NCI-H146 treated with DMSO at 0.1 percent for 48 hours (cell line): ENCODE results near the gene VIPR2.
"Not testable (repeated sequence)": the region's sequence is repeated elsewhere in the genome, so short reads cannot be mapped to it uniquely, and the experiment has no call there.

Source experiments
- DNase-seq: peaks from one replicate; lab custom pipeline; 2025; ENCODE audit not compliant: unreplicated experiment; lab: John Stamatoyannopoulos, UW

The VIPR2 gene

GRCh38 chr7:159140170-159140910, 4.3 kb downstream of the VIPR2 start:
- DNase-seq = no peak

- no peak for DNase-seq
Observed at GRCh38 chr7:159139639-159140038, 5.0 kb downstream of the VIPR2 start.

GRCh38 chr7:159139202-159139601, 5.5 kb downstream of the VIPR2 start:
- DNase-seq = no peak

- no peak for DNase-seq
Observed at GRCh38 chr7:159138508-159138907, 6.2 kb downstream of the VIPR2 start.

GRCh38 chr7:159137906-159138305, 6.8 kb downstream of the VIPR2 start:
- no peak for DNase-seq

GRCh38 chr7:159136846-159137245, 7.8 kb downstream of the VIPR2 start:
- no peak for DNase-seq

GRCh38 chr7:159136442-159136841, 8.2 kb downstream of the VIPR2 start:
- DNase-seq = no peak

GRCh38 chr7:159136013-159136412, 8.7 kb downstream of the VIPR2 start:
- no peak for DNase-seq

GRCh38 chr7:159132670-159133443, 11.8 kb downstream of the VIPR2 start:
- not testable (repeated sequence) for DNase-seq

GRCh38 chr7:159130820-159131219, 13.8 kb downstream of the VIPR2 start:
- DNase-seq = no peak

- no peak for DNase-seq
Observed at GRCh38 chr7:159130199-159130775, 14.4 kb downstream of the VIPR2 start.

GRCh38 chr7:159128767-159129166, 15.9 kb downstream of the VIPR2 start:
- DNase-seq = no peak

GRCh38 chr7:159127691-159128642, 16.7 kb downstream of the VIPR2 start:
- DNase-seq = no peak

- no peak for DNase-seq
Observed at GRCh38 chr7:159126311-159127260, 18.1 kb downstream of the VIPR2 start.

GRCh38 chr7:159125955-159126270, 18.8 kb downstream of the VIPR2 start:
- no peak for DNase-seq

GRCh38 chr7:159125104-159125954, 19.3 kb downstream of the VIPR2 start:
- DNase-seq = no peak

GRCh38 chr7:159123793-159124192, 20.9 kb downstream of the VIPR2 start:
- not testable (repeated sequence) for DNase-seq

GRCh38 chr7:159123294-159123693, 21.4 kb downstream of the VIPR2 start:
- not testable (repeated sequence) for DNase-seq

- no peak for DNase-seq
Observed at GRCh38 chr7:159122276-159122675, 22.4 kb downstream of the VIPR2 start.
